Vagina (tissue), 2 donors: ENCODE measurements around the gene KCTD14.

Source experiments
- POLR2A ChIP-seq, 2 donors: fragments of 450-650 bp; IDR thresholded peaks; one replicate each; pipeline ENCODE4 v1.6.1; 2017; ENCODE audit warnings: antibody characterized with exemption in 2 of 2, mild to moderate bottlenecking in 2 of 2, moderate library complexity in 2 of 2
- POLR2AphosphoS5 ChIP-seq, 2 donors: sonication (generic); formaldehyde crosslinking; IDR thresholded peaks; one replicate each; pipeline ENCODE4 v1.9.0; 2017; ENCODE audit warnings: antibody characterized with exemption in 2 of 2, mild to moderate bottlenecking in 2 of 2, low read depth in 1 of 2; ENCODE audit not compliant: insufficient read depth in 1 of 2
- TF ChIP-seq, protein P1 (sequence below), 3 experiments: fragments of 450-650 bp in 2 of 3; fragments of 200-600 bp in 1 of 3; sonication (generic) in 1 of 3; IDR thresholded peaks; one replicate each; pipeline ENCODE4 v1.5.1; 2017 to 2019; ENCODE audit warnings: antibody characterized with exemption in 3 of 3, mild to moderate bottlenecking in 2 of 3, moderate library complexity in 2 of 3

DNA sequence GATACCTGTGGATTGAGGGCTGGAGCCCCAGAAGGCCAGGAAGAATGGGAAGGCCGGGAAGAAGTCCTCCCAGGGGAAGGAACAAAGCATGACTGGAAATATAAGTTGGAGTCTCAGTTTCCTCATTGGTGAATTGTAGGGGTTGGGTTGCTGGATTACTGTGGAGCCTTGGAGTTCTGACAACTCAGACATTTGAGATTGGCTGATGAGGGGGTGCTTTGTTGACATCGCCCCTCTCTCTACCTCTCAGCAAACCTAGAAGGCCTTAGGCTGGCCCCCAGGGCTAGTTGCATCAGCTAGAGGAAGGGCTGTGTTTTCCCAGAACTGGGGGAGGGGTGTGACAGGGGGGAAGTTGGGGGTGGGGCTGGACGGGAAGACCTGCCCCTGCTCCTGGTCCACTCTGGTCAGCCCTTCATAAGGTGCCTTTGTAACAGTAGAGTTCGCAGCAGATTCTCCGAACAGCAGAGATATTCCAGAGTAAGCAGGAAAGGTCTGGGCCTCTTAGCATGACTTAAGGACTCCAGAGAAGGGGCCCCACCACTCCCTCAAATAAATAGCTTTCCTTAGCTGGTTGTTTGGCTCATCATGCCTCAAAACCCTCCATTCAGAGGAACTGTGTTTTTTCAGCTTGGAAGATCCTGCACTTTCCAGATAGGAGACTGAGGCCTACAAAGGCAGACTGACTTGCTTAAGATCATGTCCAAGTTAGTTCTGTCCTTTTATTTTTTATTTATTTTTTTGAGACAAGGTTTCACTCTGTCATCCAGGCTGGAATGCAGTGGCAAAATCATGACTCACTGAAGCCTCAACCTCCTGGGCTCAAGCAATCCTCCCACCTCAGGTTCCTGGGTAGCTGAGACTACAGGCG lies 28.1 kb upstream of the KCTD14 start:
- TF ChIP-seq, protein P1, sequence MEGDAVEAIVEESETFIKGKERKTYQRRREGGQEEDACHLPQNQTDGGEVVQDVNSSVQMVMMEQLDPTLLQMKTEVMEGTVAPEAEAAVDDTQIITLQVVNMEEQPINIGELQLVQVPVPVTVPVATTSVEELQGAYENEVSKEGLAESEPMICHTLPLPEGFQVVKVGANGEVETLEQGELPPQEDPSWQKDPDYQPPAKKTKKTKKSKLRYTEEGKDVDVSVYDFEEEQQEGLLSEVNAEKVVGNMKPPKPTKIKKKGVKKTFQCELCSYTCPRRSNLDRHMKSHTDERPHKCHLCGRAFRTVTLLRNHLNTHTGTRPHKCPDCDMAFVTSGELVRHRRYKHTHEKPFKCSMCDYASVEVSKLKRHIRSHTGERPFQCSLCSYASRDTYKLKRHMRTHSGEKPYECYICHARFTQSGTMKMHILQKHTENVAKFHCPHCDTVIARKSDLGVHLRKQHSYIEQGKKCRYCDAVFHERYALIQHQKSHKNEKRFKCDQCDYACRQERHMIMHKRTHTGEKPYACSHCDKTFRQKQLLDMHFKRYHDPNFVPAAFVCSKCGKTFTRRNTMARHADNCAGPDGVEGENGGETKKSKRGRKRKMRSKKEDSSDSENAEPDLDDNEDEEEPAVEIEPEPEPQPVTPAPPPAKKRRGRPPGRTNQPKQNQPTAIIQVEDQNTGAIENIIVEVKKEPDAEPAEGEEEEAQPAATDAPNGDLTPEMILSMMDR (IDR thresholded peaks at IDR 0.05): no peak
- TF ChIP-seq POLR2A (IDR thresholded peaks at IDR 0.05) (no peak), POLR2AphosphoS5 (IDR thresholded peaks at IDR 0.05; ENCODE audit: insufficient read depth in 1 of 2, low read depth in 1 of 2) (no peak)
